ENCODE results near the gene IFT80.
"Not testable (repeated sequence)": the region's sequence is repeated elsewhere in the genome, so short reads cannot be mapped to it uniquely, and the experiment has no call there.

IFT80 gene

GRCh38 chr3:160257606-160258005, 141.4 kb downstream of the IFT80 start:
- no peak for DNase-seq

- no peak for DNase-seq
Observed at GRCh38 chr3:160253298-160253697, 145.7 kb downstream of the IFT80 start.

GRCh38 chr3:160247766-160248165, 151.3 kb downstream of the IFT80 start:
- no peak for DNase-seq

GRCh38 chr3:160245261-160245800, 153.7 kb downstream of the IFT80 start:
- DNase-seq = no peak

GRCh38 chr3:160240719-160241118, 158.3 kb downstream of the IFT80 start:
- DNase-seq = not testable (repeated sequence)

- DNase-seq = no peak
Observed at GRCh38 chr3:160232014-160232413, 167.0 kb downstream of the IFT80 start.

GRCh38 chr3:160227419-160227818, 171.6 kb downstream of the IFT80 start:
- no peak for DNase-seq

GRCh38 chr3:160226026-160226907, 172.8 kb downstream of the IFT80 start:
- no peak for DNase-seq

GRCh38 chr3:160225176-160226025, 173.6 kb downstream of the IFT80 start, which contains the start of gene C3orf80:
C3orf80 (plus strand) TSS chr3:160225422; CDS start chr3:160225636, 214 bp downstream.
- peak in 1 of 2 experiments; percentile 28 for DNase-seq

- no peak for DNase-seq
Observed at GRCh38 chr3:160224811-160225175, 174.2 kb downstream of the IFT80 start.

GRCh38 chr3:160224256-160224655, 174.8 kb downstream of the IFT80 start:
- no peak for DNase-seq

GRCh38 chr3:160221019-160221418, 178.0 kb downstream of the IFT80 start:
- no peak for DNase-seq

- no peak for DNase-seq
Observed at GRCh38 chr3:160220038-160220437, 179.0 kb downstream of the IFT80 start.

GRCh38 chr3:160218136-160218535, 180.9 kb downstream of the IFT80 start:
- no peak for DNase-seq

GRCh38 chr3:160217675-160218074, 181.3 kb downstream of the IFT80 start:
- no peak for DNase-seq

GRCh38 chr3:160213191-160213590, 185.8 kb downstream of the IFT80 start:
- DNase-seq = no peak

GRCh38 chr3:160210799-160211221, 188.2 kb downstream of the IFT80 start:
- no peak for DNase-seq

GRCh38 chr3:160210341-160210740, 188.7 kb downstream of the IFT80 start:
- DNase-seq = no peak

All from SW 1271 (cell line).